H9 (cell line): ENCODE results near the gene WBP1. TPM values are rescaled to one million over a fixed set of nuclear protein-coding genes. Genes with fewer than 3 reads are reported as not detected.

Experiments
- DNase-seq: peaks from one replicate; pipeline ENCODE4 v3.0.0-alpha.2; 2017
- H2AFZ ChIP-seq: one replicate; pipeline ENCODE4 v1.6.1; 2013; ENCODE audit warnings: mild to moderate bottlenecking, low read length, control low read depth, moderate library complexity
- H2AK5ac ChIP-seq: 2 replicates; pipeline ENCODE4 v1.6.1; 2013; ENCODE audit warnings: low read length, control low read depth, mixed read lengths; ENCODE audit not compliant: insufficient read length
- H2BK120ac ChIP-seq: one replicate; pipeline ENCODE4 v1.6.1; 2013; ENCODE audit warnings: low read depth, mild to moderate bottlenecking, low read length, control low read depth, inconsistent platforms; ENCODE audit not compliant: poor library complexity, severe bottlenecking
- H2BK12ac ChIP-seq: 2 replicates; pipeline ENCODE4 v1.6.1; 2013; ENCODE audit warnings: low read length, control low read depth, mixed read lengths, low read depth; ENCODE audit not compliant: insufficient read length
- H2BK15ac ChIP-seq: 2 replicates; pipeline ENCODE4 v1.6.1; 2013; ENCODE audit warnings: low read depth, low read length, control low read depth
- H2BK20ac ChIP-seq: one replicate; pipeline ENCODE4 v1.6.1; 2013; ENCODE audit warnings: low read depth, mild to moderate bottlenecking, low read length, control low read depth, inconsistent platforms; ENCODE audit not compliant: poor library complexity, severe bottlenecking
- H2BK5ac ChIP-seq: 2 replicates; pipeline ENCODE4 v1.6.1; 2013; ENCODE audit warnings: low read length, control low read depth, mixed read lengths; ENCODE audit not compliant: insufficient read length
- H3K14ac ChIP-seq: 2 replicates; pipeline ENCODE4 v1.6.1; 2013; ENCODE audit warnings: low read length, control low read depth; ENCODE audit not compliant: insufficient read depth
- H3K18ac ChIP-seq: 2 replicates; pipeline ENCODE4 v1.6.1; 2013; ENCODE audit warnings: low read depth, mild to moderate bottlenecking, mixed read lengths, low read length, control low read depth; ENCODE audit not compliant: insufficient read length
- H3K23ac ChIP-seq: 2 replicates; pipeline ENCODE4 v1.6.1; 2013; ENCODE audit warnings: low read length, control low read depth, mixed read lengths, low read depth; ENCODE audit not compliant: insufficient read length
- H3K23me2 ChIP-seq: 2 replicates; pipeline ENCODE4 v1.6.1; 2013; ENCODE audit warnings: low read depth, mild to moderate bottlenecking, mixed read lengths, low read length, control low read depth; ENCODE audit not compliant: insufficient read length, poor library complexity, severe bottlenecking
- H3K27ac ChIP-seq: 2 replicates; pipeline ENCODE4 v1.5.1; 2013; ENCODE audit warnings: low read length, control low read depth, mixed read lengths, low read depth; ENCODE audit not compliant: insufficient read length
- H3K27me3 ChIP-seq: 2 replicates; pipeline ENCODE4 v1.6.1; 2013; ENCODE audit warnings: low read length, control low read depth, inconsistent platforms; ENCODE audit not compliant: insufficient read depth
- H3K4ac ChIP-seq: 2 replicates; pipeline ENCODE4 v1.6.1; 2013; ENCODE audit warnings: low read depth, mild to moderate bottlenecking, control low read depth, inconsistent platforms, low read length, moderate library complexity
- H3K4me1 ChIP-seq: 2 replicates; pipeline ENCODE4 v1.6.1; 2013; ENCODE audit warnings: low read length, control low read depth, inconsistent platforms; ENCODE audit not compliant: insufficient read depth
- H3K4me2 ChIP-seq: 2 replicates; pipeline ENCODE4 v1.6.1; 2013; ENCODE audit warnings: low read length, control low read depth, mixed read lengths; ENCODE audit not compliant: insufficient read length, insufficient read depth
- H3K56ac ChIP-seq: 2 replicates; pipeline ENCODE4 v1.6.1; 2013; ENCODE audit warnings: low read depth, mild to moderate bottlenecking, mixed read lengths, low read length, control low read depth; ENCODE audit not compliant: insufficient read length
- H3K79me1 ChIP-seq: 2 replicates; pipeline ENCODE4 v1.6.1; 2013; ENCODE audit warnings: low read depth, mild to moderate bottlenecking, moderate library complexity, low read length, control low read depth, inconsistent platforms; ENCODE audit not compliant: insufficient read depth, poor library complexity, severe bottlenecking
- H3K79me2 ChIP-seq: 2 replicates; pipeline ENCODE4 v1.6.1; 2013; ENCODE audit warnings: low read length, control low read depth, inconsistent platforms; ENCODE audit not compliant: insufficient read depth
- H3K9ac ChIP-seq: 2 replicates; pipeline ENCODE4 v1.6.1; 2013; ENCODE audit warnings: low read length, control low read depth, mixed read lengths; ENCODE audit not compliant: insufficient read length; ENCODE audit errors: extremely low read depth
- H3K9me3 ChIP-seq: one replicate; pipeline ENCODE4 v1.6.1; 2013; ENCODE audit warnings: low read depth, low read length, inconsistent platforms; ENCODE audit not compliant: control insufficient read depth
- H3T11ph ChIP-seq: one replicate; pipeline ENCODE4 v1.6.1; 2013; ENCODE audit warnings: mild to moderate bottlenecking, low read length, control low read depth, inconsistent platforms
- H4K20me1 ChIP-seq: one replicate; pipeline ENCODE4 v1.6.1; 2013; ENCODE audit not compliant: control insufficient read depth, insufficient read length, insufficient read depth
- H4K5ac ChIP-seq: 2 replicates; pipeline ENCODE4 v1.6.1; 2013; ENCODE audit warnings: low read depth, mild to moderate bottlenecking, mixed read lengths, low read length, control low read depth; ENCODE audit not compliant: insufficient read length
- H4K8ac ChIP-seq: replicated peaks from 2 replicates; pipeline ENCODE4 v1.6.1; 2013; ENCODE audit warnings: low read length, control low read depth, mixed read lengths, low read depth; ENCODE audit not compliant: insufficient read length
- H4K91ac ChIP-seq: 2 replicates; pipeline ENCODE4 v1.6.1; 2013; ENCODE audit warnings: low read depth, mild to moderate bottlenecking, moderate library complexity, mixed read lengths, low read length, control low read depth; ENCODE audit not compliant: insufficient read length
- H3K27ac Mint-ChIP-seq, 3 experiments: 2 replicates in 2 of 3; 3 replicates in 1 of 3; pipeline ENCODE4 v1.8.0; 2020 to 2021; ENCODE audit warnings: mixed read lengths in 3 of 3, mild to moderate bottlenecking in 1 of 3, moderate library complexity in 1 of 3
- H3K27me3 Mint-ChIP-seq: 2 replicates; pipeline ENCODE4 v1.8.0; 2021; ENCODE audit warnings: low read depth, mild to moderate bottlenecking, moderate library complexity, mixed read lengths
- H3K36me3 Mint-ChIP-seq, 3 experiments: 2 replicates in 2 of 3; 3 replicates in 1 of 3; pipeline ENCODE4 v1.8.0; 2020 to 2021; ENCODE audit warnings: low read depth in 3 of 3, mixed read lengths in 3 of 3; ENCODE audit not compliant: insufficient read depth in 1 of 3
- H3K4me1 Mint-ChIP-seq, 2 experiments: 2 replicates each; pipeline ENCODE4 v1.8.0; 2020; ENCODE audit warnings: mixed read lengths in 2 of 2
- H3K4me3 Mint-ChIP-seq, 2 experiments: 2 replicates in 1 of 2; 3 replicates in 1 of 2; pipeline ENCODE4 v1.8.0; 2020 to 2021; ENCODE audit warnings: mild to moderate bottlenecking in 2 of 2, mixed read lengths in 2 of 2, moderate library complexity in 1 of 2
- H3K9me3 Mint-ChIP-seq, 2 experiments: 2 replicates in 1 of 2; 3 replicates in 1 of 2; pipeline ENCODE4 v1.8.0; 2020; ENCODE audit warnings: mild to moderate bottlenecking in 2 of 2, mixed read lengths in 2 of 2, moderate library complexity in 1 of 2
- WGBS: extraction: QIAGEN DNeasy Blood & Tissue Kit; methylation state at CpG from one replicate; pipeline ENCODE4 v1.1.7; 2013; ENCODE audit warnings: missing lambda C conversion rate, low lambda C conversion rate, mixed read lengths; ENCODE audit not compliant: insufficient read length; ENCODE audit errors: extremely low coverage; 5-methylcytosine and 5-hydroxymethylcytosine counted together
- total RNA-seq: library from RNA; stranded (reverse); gene quantifications from 2 replicates; pipeline ENCODE4 v1.2.1, GENCODE V29; 2021
- TF ChIP-seq, protein P1 (sequence below): fragments of 200-600 bp; sonication (generic); conservative IDR thresholded peaks from 3 replicates; pipeline ENCODE4 v1.8.0; 2021; ENCODE audit warnings: antibody characterized with exemption, mild to moderate bottlenecking

The WBP1 gene
- total RNA-seq, 1 experiment from 2014 or later = 82.1 TPM

DNA sequence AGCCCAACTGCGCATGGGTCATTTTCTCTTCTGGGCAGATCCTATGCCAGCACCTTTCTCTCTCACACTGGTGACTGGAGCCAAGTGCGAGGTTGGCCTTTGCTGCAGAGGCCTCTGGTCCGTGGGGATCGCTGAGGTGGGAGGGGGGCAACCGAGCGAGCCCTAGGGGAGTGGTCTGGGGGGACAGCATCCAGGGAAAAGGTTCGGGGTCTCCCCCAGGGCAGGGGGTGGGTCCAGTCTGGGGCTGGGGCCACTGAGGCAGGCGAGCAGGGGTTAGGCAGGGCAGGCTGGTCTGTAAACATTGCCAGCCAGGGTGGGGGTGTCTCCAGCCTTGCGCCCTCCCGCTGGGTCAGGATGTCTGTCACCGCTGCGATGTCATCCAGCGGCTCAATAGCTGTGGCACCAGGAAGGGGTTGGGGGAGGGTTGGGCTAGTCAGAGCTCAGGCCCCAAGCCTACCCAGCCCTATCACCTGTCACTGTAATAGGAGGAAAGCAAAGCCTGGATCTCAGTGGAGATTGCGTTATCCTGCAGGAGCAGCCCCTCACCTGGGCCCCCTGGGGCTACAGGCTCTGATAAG is 32.0 kb upstream of the WBP1 start:
- Histone ChIP-seq H3K23ac (no peak overlapping the region), H3K18ac (no peak overlapping the region), H2BK5ac (no peak overlapping the region), H3K27me3 (no peaks in the 10 kb centered on the region), H2BK12ac (no peak overlapping the region), H3K23me2 (peaks cover 7% of the 10 kb centered on the region), H2BK20ac (no peak overlapping the region), H3K14ac (no peak overlapping the region), H3K4me2 (no peak overlapping the region), H3K79me2 (no peaks in the 10 kb centered on the region), H3K9ac (no peak overlapping the region), H4K91ac (no peak overlapping the region), H3K56ac (no peak overlapping the region), H2AFZ (no peak overlapping the region), H4K5ac (no peak overlapping the region), H4K20me1 (no peaks in the 10 kb centered on the region), H3K9me3 (no peaks in the 10 kb centered on the region), H2BK120ac (no peak overlapping the region), H2AK5ac (no peak overlapping the region), H3K27ac (no peak overlapping the region), H2BK15ac (no peak overlapping the region), H3K4ac (no peak overlapping the region), H4K8ac (no peak overlapping the region), H3K4me1 (no peaks in the 10 kb centered on the region), H3T11ph (no peak overlapping the region), H3K79me1 (no peaks in the 10 kb centered on the region)
- Mint-ChIP-seq H3K36me3 (peaks cover 35 to 74% (median 70%) of the 10 kb centered on the region in 3 experiments), H3K4me1 (peaks cover 8 to 14% of the 10 kb centered on the region in 2 experiments), H3K27ac (peak overlapping the region in 2 of 3 experiments; percentile 29 to 65; a peak in 3 of 7 replicates), H3K9me3 (no peaks in the 10 kb centered on the region; a peak in 2 of 5 replicates), H3K27me3 (peaks cover 12% of the 10 kb centered on the region), H3K4me3 (no peak overlapping the region)
- no peak for DNase-seq
- TF ChIP-seq, protein P1, sequence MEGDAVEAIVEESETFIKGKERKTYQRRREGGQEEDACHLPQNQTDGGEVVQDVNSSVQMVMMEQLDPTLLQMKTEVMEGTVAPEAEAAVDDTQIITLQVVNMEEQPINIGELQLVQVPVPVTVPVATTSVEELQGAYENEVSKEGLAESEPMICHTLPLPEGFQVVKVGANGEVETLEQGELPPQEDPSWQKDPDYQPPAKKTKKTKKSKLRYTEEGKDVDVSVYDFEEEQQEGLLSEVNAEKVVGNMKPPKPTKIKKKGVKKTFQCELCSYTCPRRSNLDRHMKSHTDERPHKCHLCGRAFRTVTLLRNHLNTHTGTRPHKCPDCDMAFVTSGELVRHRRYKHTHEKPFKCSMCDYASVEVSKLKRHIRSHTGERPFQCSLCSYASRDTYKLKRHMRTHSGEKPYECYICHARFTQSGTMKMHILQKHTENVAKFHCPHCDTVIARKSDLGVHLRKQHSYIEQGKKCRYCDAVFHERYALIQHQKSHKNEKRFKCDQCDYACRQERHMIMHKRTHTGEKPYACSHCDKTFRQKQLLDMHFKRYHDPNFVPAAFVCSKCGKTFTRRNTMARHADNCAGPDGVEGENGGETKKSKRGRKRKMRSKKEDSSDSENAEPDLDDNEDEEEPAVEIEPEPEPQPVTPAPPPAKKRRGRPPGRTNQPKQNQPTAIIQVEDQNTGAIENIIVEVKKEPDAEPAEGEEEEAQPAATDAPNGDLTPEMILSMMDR = no peak
- no CpG with 5 or more reads among the region's 14 CpGs for WGBS
